ENCODE measurements around the gene LRCOL1.

DNA sequence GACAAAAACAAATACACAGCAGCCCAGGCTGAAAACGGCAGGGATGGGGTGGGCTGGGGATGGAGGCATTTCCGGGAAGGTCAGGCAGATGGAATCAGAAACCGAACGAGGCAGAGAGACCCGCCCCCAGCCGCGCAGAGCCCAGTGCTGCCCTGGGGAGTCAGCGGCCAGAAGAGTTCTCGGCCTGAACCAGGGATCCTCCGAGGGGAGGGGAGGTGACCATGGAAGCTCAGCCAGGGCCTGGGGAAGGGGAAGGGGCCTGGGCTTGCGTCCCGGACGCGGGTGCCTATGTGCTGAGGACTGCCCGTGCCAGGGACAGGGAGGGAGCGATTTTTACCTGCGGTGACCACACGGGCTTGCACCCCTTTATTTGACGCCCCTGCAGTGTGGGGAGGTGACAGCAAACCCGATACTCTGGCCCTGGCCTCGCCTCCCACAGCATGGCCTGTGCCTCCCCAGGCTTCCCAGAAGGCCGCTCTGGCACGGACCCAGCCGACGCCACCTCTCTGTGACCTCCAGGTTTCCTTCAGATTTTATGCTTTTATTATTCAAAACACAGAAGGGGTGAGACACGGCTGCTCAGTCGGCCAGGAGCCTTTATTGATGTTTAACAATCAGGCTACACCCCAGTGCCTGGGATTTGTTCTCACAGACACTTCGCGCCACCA, 7.7 kb downstream of the LRCOL1 start:
- TF ChIP-seq ZNF221 (tag by site-specific recombination; IDR thresholded peaks at IDR 0.05; ENCODE audit: borderline replicate concordance) (no peak), ZNF155 (tag by site-specific recombination; IDR thresholded peaks at IDR 0.05) (no peak), ZNF610 (tag by site-specific recombination; IDR thresholded peaks at IDR 0.05; ENCODE audit: borderline replicate concordance) (no peak), ZNF311 (tag by site-specific recombination; IDR thresholded peaks at IDR 0.05; ENCODE audit: borderline replicate concordance) (no peak), ZNF670 (tag by site-specific recombination; IDR thresholded peaks at IDR 0.05; ENCODE audit: low read depth) (no peak), ZNF624 (tag by site-specific recombination; IDR thresholded peaks at IDR 0.05) (no peak), ZFP3 (tag by site-specific recombination; IDR thresholded peaks at IDR 0.05; ENCODE audit: low read depth) (no peak), ZNF747 (tag by site-specific recombination; IDR thresholded peaks at IDR 0.05) (no peak), ZNF274 (IDR thresholded peaks at IDR 0.05; ENCODE audit: low read length) (no peak), ZNF274 (tag by site-specific recombination; IDR thresholded peaks at IDR 0.05; ENCODE audit: borderline replicate concordance) (no peak)
- TF ChIP-seq, protein P1, sequence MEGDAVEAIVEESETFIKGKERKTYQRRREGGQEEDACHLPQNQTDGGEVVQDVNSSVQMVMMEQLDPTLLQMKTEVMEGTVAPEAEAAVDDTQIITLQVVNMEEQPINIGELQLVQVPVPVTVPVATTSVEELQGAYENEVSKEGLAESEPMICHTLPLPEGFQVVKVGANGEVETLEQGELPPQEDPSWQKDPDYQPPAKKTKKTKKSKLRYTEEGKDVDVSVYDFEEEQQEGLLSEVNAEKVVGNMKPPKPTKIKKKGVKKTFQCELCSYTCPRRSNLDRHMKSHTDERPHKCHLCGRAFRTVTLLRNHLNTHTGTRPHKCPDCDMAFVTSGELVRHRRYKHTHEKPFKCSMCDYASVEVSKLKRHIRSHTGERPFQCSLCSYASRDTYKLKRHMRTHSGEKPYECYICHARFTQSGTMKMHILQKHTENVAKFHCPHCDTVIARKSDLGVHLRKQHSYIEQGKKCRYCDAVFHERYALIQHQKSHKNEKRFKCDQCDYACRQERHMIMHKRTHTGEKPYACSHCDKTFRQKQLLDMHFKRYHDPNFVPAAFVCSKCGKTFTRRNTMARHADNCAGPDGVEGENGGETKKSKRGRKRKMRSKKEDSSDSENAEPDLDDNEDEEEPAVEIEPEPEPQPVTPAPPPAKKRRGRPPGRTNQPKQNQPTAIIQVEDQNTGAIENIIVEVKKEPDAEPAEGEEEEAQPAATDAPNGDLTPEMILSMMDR (tag by site-specific recombination; IDR thresholded peaks at IDR 0.05) = no peak
- TF ChIP-seq, protein P2, sequence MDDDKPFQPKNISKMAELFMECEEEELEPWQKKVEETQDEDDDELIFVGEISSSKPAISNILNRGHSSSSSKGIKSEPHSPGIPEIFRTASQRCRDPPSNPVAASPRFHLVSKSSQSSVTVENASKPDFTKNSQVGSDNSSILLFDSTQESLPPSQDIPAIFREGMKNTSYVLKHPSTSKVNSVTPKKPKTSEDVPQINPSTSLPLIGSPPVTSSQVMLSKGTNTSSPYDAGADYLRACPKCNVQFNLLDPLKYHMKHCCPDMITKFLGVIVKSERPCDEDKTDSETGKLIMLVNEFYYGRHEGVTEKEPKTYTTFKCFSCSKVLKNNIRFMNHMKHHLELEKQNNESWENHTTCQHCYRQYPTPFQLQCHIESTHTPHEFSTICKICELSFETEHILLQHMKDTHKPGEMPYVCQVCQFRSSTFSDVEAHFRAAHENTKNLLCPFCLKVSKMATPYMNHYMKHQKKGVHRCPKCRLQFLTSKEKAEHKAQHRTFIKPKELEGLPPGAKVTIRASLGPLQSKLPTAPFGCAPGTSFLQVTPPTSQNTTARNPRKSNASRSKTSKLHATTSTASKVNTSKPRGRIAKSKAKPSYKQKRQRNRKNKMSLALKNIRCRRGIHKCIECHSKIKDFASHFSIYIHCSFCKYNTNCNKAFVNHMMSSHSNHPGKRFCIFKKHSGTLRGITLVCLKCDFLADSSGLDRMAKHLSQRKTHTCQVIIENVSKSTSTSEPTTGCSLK (tag by site-specific recombination; IDR thresholded peaks at IDR 0.05) = no peak
